Fibroblast of gingiva (primary cell): ENCODE data around the gene AXIN1.
"Not testable (repeated sequence)": the region's sequence is repeated elsewhere in the genome, so short reads cannot be mapped to it uniquely, and the experiment has no call there.

Experiments
- DNase-seq: peaks from one replicate; pipeline ENCODE4 v3.0.0-alpha.2; 2011; ENCODE audit warnings: low read depth

The AXIN1 gene

DNA sequence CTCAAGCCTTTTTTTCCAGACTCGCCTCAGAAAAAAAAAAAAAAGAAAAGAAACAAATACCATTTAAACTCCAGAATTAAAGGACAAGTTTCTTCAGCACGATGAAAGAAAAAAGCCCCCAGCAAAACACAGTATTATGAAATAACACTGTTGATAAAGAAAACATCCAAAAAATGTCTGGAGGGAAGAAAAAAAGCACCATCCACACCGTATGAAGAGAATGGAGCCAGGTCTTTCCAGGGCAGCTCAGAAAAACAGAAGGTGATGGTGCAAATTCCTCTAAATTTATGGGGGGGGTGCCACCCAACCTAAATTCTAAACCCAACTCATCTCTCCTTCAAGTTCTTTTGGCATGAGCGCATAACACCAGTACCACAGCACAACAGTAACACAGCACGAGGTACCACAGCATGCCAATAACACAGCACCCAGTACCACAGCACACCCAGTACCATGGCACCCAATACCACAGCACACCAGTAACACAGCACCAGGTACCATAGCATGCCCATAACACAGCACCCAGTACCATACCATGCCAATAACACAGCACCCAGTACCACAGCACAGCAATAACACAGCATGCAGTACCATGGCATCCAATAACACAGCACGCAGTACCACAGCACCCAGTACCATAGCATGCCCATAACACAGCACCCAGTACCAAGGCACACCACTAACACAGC, 19.0 kb downstream of the AXIN1 start:
- no peak for DNase-seq

DNA sequence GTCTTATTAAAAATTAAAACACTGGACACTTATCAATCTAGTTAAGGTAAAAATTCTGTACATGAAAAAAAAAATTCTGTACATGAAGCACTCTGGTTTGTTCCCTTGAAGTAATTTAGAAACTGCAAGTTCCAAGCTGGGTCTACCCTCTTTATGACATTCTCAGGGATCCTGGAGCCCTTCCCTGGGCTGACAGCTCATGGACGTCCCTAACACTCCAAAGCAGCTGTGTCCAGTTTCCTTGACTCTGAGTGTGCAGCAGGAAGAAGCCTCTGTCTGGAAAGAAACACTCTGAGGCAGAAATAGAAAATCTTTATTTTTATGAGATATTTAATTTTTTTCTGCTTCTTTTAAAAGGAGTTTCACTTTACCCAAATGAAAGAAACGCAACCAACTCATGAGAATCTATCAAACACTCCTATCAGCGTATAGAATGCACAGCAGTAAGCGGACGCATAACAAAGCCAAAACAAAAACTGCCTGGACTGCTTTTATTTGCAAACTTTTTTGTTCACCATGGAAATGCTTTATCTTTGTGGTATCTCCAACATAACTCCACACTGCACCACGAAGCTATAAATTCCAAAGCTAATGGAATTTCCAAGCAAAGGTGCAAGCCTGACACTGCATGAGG, 21.2 kb downstream of the AXIN1 start:
- not testable (repeated sequence) for DNase-seq

DNA sequence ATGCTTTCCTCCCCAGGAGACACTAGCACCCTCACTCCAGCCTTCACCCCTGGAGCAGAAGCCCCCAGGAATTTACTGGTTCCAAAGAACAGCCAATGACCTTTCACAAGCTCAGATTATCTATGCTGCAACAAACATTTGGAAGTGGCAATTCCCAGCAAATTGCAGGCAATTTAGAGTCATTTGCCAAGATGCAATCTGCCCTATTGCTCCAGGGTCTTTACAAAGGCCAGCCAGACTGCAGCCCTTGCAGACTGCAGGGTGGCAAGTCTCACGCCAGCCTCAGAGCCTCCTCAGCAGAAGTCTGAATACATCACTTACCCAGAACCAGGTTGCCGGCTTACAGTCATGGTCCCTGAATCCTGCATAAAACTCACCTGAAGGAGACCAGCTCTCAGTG, 21.8 kb downstream of the AXIN1 start:
- no peak for DNase-seq

DNA sequence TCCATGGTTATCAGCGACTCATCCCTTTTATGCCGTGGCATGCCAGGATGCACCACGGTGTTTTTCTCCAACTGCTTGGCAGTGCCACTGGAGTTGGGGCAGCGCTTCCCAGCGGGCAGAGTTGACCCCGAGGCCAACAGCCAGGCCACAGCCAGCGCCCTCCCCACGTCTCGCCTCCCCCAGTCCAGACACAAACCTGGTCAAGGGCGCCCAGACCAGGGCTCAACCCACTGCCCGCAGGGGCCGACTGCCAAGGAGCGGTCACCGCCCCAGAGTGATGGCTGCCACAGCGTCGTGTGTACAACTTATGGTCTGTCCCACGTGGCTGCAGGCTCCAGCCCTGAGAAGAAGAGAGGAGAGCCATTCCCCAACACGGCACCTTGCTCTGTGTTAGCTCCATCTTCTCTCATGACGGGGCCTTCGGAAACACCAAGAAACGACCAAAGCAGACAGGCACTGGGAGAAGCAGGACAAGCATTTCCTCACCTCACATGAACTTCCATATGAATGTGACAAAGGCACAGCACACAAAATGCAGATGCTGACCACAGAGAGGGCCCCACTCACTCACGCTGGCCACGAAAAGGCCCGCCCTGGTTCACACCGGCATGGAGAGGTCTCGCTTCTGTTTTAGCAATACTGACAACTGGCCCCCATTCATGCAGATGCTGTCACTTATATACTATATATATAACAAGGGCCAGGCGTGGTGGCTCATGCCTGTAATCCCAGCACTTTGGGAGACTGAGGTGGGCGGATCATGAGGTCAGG, 27.0 kb downstream of the AXIN1 start:
- DNase-seq: no peak

DNA sequence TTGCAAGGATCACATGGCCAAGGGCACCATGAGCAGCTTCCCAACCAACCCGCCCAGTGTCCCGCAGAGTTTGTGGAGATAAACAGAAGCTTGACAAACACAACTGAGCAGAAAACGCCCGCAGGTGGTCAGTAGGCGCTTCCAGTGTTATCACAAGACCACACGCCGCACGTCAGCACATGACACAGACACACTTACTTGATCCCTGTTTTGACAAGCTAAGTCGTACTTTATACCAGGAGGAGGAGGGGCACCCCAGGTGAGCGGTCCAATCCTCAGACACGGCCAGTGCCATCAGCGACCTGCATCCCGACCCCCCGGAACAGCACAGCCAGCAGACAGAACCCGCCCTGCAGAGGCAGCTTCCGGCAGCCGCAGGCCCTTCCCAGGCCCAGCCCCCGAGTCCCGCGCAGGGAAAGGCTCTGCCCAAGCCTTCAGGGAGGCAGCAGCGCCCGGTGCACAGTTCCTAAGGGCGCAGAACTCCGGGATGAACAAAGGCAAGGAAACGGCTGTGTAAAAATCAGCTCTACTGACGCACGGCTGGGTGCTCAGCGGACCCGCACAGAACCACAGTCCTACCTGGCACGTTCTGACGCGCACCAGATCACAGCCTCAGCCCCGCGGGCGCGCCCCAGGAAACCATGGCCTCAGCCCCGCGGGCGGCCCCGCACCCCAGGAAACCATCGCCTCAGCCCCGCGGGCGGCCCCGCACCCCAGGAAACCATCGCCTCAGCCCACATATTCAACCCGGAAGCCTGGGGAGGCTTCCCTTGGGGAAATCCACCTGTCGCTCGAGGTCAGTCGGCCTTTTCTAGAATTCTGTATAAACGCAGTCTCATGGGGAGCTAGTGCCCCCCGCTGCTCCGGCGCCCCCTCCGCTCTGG, 27.8 kb downstream of the AXIN1 start:
- no peak for DNase-seq

DNA sequence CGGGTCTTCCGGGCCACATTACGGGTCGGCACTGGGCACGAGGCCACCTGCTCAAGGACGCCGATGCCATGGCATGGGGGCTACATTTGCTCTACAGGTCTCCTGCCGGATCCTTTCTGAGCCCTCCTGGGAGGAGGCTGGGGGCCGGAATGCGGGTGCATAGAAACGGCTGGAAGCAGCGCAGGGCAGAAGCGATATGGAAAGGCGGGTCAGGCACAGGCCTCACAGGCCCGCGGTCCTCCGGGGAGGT, 28.4 kb downstream of the AXIN1 start:
- DNase-seq: no peak

DNA sequence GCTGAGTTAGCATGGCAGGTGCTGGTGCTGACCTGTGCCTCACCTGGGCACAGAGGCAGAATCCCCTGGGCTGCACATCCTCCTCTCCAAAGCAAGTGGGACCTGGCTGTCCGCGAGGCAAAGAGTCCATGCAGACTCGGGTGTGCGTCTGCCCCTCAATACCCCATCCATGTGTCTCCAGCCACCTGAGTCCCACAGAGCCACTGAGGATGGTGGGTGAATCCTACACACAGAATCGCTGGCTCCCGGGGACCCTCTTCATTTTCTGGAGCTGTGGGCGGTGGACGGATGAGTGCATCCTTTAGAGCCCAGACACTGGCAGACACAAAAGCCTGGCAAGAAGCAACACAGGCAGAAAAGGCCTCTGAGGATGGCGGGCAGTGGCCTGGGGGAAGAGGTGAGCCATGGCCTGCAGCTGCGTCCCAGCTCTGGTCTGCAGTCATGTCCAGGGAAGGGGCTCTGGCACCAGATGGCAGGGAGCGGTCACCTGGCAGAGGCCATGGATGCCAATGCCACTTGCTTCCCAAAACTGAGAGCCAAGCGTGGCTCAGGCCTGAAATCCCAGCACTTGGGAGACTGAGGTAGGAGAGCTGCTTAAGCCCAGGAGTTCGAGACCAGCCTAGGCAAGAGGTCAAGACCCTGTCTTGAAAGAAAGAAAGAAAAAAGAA, 29.9 kb downstream of the AXIN1 start:
- no peak for DNase-seq

DNA sequence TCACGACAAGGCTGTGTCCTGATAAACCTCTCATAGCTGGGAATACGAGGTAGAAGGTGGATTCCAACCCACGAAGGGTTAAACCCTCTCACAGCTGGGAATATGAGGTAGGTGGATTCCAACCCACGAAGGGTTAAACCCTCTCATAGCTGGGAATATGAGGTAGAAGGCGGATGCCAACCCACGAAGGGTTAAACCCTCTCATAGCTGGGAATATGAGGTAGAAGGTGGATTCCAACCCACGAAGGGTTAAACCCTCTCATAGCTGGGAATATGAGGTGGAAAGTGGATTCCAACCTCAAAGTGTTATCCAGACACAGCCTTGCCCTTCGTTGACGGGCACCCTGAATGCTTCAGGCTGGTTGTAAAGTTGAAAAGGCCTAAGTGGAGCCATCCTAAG, 31.0 kb downstream of the AXIN1 start:
- DNase-seq: no peak

DNA sequence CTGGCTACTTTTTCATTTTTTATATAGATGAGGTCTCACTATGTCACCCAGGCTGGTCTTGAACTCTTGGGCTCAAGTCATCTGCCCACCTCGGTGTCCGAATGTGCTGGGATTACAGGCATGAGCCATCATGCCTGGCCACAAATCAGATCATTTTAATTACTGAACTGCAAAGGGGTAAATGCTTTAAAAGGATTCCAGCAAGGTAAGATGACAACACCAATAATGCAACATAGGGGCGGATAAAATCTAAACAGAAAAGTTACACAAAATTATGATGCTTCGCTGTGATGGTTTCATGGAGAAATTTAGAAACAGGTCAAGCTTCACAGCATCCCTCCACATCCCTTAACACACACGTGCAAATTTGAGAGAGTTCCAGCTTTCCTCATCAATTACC, 32.3 kb downstream of the AXIN1 start:
- no peak for DNase-seq

DNA sequence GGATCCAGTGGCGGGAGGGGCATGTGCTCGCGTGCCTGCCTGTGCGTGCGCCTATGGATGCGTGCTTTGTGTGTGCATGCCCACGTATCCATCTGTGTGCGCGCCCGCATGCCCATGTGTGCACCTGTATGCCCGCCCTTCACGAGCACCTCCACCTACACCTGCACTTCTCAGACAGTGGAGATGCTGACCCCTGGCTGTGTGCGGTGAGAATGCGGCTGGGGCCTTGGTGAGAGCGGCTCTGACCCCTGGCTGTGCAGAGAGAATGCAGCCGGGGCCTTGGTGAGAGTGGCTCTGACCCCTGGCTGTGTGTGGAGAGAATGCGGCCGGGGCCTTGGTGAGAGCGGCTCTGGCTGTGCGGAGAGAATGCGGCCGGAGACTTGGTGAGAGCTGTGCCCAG, 33.9 kb downstream of the AXIN1 start:
- DNase-seq: no peak

DNA sequence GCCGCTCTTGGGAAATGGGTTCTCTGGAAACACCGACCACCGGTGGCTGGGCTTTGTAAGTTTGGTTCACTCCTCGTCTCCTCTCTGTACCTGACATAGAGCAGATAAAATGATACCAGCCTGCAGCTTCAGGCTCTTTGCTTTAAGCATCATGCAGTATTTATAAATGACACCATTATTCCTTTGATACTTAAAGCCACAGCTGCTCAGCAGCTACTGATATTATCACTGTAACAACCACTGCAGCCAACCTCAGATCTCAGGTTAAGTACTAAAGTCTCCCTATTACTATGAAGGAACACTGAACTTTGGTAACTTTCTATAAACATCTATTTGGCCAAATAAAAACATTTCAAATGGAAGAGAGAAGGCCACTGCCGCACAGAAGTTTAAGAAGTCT, 34.9 kb downstream of the AXIN1 start:
- DNase-seq: no peak

DNA sequence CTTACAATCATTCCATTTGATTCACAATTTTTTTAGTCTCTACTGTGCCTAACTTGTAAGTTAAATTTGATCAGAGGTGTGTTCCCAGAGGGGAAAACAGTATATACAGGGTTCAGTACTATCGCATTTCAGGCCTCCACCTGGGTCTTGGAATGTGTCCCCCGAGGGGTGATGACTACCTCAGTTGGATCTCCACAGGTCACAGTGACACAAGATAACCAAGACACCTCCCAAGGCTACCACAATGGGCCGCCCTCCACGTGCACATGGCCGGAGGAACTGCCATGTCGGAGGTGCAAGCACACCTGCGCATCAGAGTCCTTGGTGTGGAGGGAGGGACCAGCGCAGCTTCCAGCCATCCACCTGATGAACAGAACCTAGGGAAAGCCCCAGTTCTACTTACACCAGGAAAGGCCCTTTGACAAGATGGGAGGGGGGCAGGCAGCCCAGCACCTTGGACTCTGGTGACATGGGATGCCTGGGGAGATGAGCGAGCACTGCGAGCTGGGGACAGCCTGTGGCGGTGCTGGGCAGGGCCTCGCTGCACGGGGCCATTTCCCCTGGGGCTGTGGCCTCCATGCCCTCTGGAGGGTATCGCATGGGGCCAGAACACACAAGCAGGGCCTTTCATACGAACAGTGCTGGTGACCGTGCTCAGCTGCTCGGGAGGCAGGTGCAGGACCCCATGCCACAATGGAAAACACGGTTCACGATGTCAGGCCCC, 35.6 kb downstream of the AXIN1 start:
- DNase-seq: no peak

DNA sequence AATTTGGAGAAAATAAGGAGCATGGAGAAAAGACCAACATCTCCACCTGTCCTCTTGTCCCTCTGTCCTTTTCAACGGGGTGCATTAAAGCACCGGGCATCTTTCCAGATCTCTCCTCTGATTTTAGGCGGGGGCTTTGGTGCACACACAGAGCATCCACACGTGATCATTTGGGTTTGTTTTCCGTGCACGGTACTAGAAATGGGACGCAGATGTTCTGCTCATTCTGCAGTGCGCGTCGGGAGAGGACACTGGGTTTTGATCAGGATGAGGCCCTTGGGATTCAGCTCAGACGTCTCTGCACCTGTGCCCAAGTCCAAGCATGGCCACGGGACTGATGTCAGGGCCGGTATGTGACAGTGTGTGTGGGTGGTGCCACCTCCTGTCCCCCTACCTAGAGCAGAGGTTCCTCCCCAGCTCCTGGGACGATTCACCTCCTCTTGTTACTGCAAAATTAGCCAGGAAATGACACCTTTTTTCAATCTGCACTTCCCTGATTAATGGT, 37.7 kb downstream of the AXIN1 start:
- DNase-seq: no peak

DNA sequence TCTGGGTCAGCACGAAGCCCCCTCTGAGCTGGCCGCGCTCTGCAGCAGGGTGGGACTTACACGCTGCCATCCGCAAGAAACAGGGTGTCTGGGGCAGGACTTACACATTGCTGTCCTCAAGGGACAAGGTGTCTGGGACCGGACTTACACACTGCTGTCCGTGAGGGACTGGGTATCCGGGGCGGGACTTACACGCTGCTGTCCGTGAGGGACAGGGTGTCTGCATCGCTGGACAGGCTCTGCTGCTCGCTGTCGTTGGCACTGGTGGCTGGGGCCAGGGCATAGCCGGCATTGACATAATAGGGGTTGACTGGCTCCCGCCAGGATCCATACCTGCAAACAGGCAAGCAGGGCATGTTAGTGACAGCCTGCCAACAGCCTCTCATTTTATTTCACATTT, 38.2 kb downstream of the AXIN1 start:
- DNase-seq: no peak

DNA sequence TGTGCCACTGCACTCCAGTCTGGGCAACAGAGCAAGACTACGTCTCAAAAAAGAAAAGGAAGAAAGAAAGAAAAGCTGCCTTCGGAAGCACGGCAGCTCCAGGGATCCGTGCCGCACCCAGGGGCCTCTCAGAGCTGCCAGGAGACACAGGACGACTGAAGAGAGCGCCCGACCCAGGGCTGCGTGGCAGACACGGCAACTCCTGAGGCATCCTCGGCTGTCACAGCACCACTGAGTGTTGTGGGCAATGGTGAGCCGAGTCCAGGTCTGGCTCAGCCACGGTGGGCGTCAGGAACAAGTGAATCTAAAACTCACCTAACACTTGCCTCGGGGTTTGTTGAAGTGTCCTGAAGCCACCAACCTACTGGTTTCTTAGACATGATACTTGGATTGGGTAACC, 40.8 kb downstream of the AXIN1 start:
- no peak for DNase-seq

DNA sequence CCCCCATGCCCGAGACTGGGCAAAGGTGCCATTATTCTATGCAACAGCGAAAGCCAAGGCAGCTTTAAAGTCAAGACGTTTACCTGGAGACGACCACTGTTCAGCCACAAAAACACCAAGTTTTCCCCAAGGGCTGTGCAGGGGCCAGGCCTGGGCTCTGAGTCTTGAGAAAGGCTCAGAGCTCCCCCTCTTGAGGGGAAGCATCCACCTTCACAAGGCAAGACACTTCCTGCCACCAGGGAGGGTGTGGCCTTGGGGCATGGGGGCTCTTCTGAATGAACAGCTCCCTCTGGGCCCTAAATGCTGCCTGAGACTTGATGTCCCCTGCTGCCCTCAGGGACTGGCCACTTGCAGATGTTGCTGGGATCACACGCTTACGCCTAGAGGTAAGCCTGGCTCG, 43.0 kb downstream of the AXIN1 start:
- no peak for DNase-seq

DNA sequence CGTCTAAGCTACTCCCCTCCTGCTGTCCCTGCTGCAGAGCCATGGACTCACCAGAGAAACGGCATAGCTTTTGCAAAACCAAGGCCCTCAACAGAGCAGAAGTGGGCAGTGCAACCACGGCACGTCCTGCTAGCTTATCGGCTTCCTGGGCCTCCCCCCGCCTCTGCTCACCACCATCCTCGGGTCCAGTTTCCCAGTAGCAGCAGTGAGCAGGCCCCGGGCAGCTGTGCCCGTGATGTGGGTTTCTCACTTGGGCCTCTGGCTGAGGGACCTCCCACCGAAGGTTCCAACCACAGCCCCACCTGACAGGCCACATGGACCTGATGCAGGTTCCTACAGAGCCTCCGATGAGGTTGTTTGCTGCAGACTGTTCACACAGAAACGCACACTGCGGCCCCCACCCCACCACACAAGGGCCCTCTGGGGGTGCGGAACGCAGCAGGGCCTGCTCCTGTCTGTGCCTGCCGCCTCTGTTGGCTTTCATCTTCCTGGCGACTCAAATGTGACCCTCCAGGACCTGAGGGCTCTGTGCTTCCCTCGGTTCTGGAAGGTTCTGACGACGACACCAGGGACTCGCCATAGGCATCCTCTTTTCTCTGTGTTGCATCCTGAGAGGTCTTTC, 44.7 kb downstream of the AXIN1 start:
- DNase-seq: no peak

DNA sequence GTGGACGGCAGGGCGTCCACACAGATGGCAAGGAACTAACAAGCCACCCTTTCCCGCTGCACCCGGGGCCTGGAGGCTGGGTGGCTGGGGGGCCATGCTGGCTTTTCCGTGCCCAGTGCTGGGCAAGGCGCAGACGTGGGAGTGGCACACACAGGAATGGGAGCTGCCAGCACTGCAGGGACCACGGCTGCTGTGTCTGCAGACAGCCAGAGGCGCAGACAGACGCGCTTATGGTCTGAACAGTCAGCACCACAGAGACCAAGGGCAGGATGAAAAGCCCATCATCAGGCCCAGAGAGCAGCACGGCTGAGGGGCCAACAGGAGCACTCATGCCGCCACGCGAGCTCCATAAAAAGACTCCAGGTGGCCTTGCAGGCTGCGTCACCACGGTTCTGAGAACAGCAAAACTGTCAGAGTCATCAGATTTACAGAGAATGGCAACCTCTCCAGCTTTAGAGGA, 45.6 kb downstream of the AXIN1 start:
- no peak for DNase-seq

DNA sequence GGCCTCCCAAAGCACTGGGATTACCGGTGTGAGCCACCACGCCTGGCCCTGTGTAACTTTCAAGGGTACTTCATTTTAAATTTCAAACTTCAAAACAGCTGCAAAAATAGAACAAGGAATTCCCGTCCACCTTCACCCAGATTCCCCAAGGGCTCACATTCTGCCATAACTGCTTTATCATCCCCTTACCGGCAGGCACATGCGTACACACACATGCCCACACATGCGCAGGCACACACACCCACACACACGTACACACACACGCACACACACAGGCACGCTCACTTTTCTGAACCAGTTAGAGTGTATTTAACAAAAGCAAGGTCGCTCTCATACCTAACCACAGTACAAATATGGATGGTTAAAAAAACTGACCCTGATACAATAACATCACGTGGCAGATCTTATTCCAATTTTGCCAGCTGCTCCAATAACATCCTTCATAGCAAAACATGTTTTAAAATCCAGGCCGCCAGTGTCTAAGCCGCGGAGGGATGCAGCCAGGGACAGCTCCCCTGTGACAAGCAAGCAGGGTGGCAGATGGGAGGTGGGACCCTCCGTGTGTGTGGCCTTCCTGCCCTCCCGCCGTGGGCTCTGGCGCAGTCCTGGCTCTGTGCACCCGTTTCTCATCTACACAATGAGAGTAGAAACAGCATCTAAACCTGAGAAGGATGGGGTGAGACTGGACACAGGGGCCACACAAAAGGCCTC, 46.5 kb downstream of the AXIN1 start:
- no peak for DNase-seq
